ENCODE data around the gene PRKCE.
A peak's percentile ranks its signal among the peaks of the same experiment; 100 is the strongest.

Gene PRKCE

GRCh38 chr2:45607701-45608100, 43.8 kb upstream of the PRKCE start:
- H2AK5ac ChIP-seq (ENCODE audit: low read length, severe bottlenecking), result no peak overlapping the region

GRCh38 chr2:45610281-45611019, 41.0 kb upstream of the PRKCE start:
- H3K79me1 ChIP-seq (replicated peaks; ENCODE audit: low read length, poor library complexity, severe bottlenecking), result peaks cover 17% of the 10 kb centered on the region
- H2BK15ac ChIP-seq (ENCODE audit: low read depth, poor library complexity, severe bottlenecking), result no peak overlapping the region
- no peak overlapping the region for H4K91ac ChIP-seq (ENCODE audit: low read length)
- no peaks in the 10 kb centered on the region for H3K36me3 ChIP-seq (ENCODE audit: control insufficient read depth in 1 of 2, insufficient read depth in 2 of 2, low read depth in 1 of 2, low read length in 2 of 2)
- no peak overlapping the region for H2AK5ac ChIP-seq (ENCODE audit: low read length, severe bottlenecking)
- no peaks in the 10 kb centered on the region for H3K4me1 ChIP-seq (ENCODE audit: control insufficient read depth, insufficient read depth, low read depth, low read length)
- H3K4me2 ChIP-seq (ENCODE audit: low read length, poor library complexity, severe bottlenecking), result peak overlapping the region; percentile 92
- peak overlapping the region; percentile 53 for H2AFZ ChIP-seq (ENCODE audit: low read depth, low read length)
- no peaks in the 10 kb centered on the region for H3K27me3 ChIP-seq (ENCODE audit: control insufficient read depth in 1 of 2, insufficient read depth in 1 of 2, low read length in 2 of 2)
- peak overlapping the region; percentile 75 to 80 for H3K4me3 ChIP-seq (ENCODE audit: insufficient read depth in 1 of 2, low read depth in 1 of 2, low read length in 2 of 2)
- peak overlapping the region; percentile 84 for H3K27ac ChIP-seq (ENCODE audit: low read length, poor library complexity, severe bottlenecking)
- peak overlapping the region; percentile 71 to 76 for H3K18ac ChIP-seq (ENCODE audit: low read depth in 1 of 2, low read length in 2 of 2)
- H4K8ac ChIP-seq (ENCODE audit: low read length), result no peak overlapping the region
- WGBS, result under 1% methylated on average over 22 of the region's 23 CpGs
- no peaks in the 10 kb centered on the region for H3K9me3 ChIP-seq (ENCODE audit: control insufficient read depth, low read length)
- peak; percentile 78 for DNase-seq
- no peak overlapping the region for H2BK12ac ChIP-seq (ENCODE audit: low read length in 2 of 2)
- peak overlapping the region; percentile 95 for H3K9ac ChIP-seq (ENCODE audit: low read length)
- H2BK5ac ChIP-seq (ENCODE audit: low read depth, low read length, poor library complexity, severe bottlenecking), result no peak overlapping the region
- H3K4ac ChIP-seq (ENCODE audit: low read depth in 1 of 2, low read length in 2 of 2), result peak overlapping the region in 1 of 2 experiments; percentile 73
- no peak overlapping the region for H2BK120ac ChIP-seq (ENCODE audit: low read depth, low read length)
- no peak overlapping the region for H3K14ac ChIP-seq (ENCODE audit: low read length in 2 of 2)
- no peak overlapping the region for H3K23ac ChIP-seq (ENCODE audit: low read length in 2 of 2)

More at GRCh38 chr2:45607701-45608100, 43.8 kb upstream of the PRKCE start:
- no peak overlapping the region for H2BK120ac ChIP-seq (ENCODE audit: low read depth, low read length)
- no peak overlapping the region for H3K27ac ChIP-seq (ENCODE audit: low read length, poor library complexity, severe bottlenecking)
- peaks cover 0 to 19% of the 10 kb centered on the region in 2 experiments for H3K36me3 ChIP-seq (ENCODE audit: control insufficient read depth in 1 of 2, insufficient read depth in 2 of 2, low read depth in 1 of 2, low read length in 2 of 2)
- no peak overlapping the region for H2BK15ac ChIP-seq (ENCODE audit: low read depth, poor library complexity, severe bottlenecking)
- no peak overlapping the region for H3K23ac ChIP-seq (ENCODE audit: low read length in 2 of 2)
- H3K4me1 ChIP-seq (ENCODE audit: control insufficient read depth, insufficient read depth, low read depth, low read length), result no peaks in the 10 kb centered on the region
- no peak overlapping the region for H4K8ac ChIP-seq (ENCODE audit: low read length)
- H3K4ac ChIP-seq (ENCODE audit: low read depth in 1 of 2, low read length in 2 of 2), result no peak overlapping the region
- H3K4me2 ChIP-seq (ENCODE audit: low read length, poor library complexity, severe bottlenecking), result no peak overlapping the region
- H3K9me3 ChIP-seq (ENCODE audit: control insufficient read depth, low read length), result no peaks in the 10 kb centered on the region
- no peak overlapping the region for H2BK5ac ChIP-seq (ENCODE audit: low read depth, low read length, poor library complexity, severe bottlenecking)
- no peaks in the 10 kb centered on the region for H3K27me3 ChIP-seq (ENCODE audit: control insufficient read depth in 1 of 2, insufficient read depth in 1 of 2, low read length in 2 of 2)
- H2AFZ ChIP-seq (ENCODE audit: low read depth, low read length), result no peak overlapping the region
- no peak overlapping the region for H3K14ac ChIP-seq (ENCODE audit: low read length in 2 of 2)
- H4K91ac ChIP-seq (ENCODE audit: low read length), result no peak overlapping the region
- DNase-seq, result peak; percentile 58
- peaks cover 24% of the 10 kb centered on the region for H3K79me1 ChIP-seq (replicated peaks; ENCODE audit: low read length, poor library complexity, severe bottlenecking)
- no peak overlapping the region for H2BK12ac ChIP-seq (ENCODE audit: low read length in 2 of 2)
- H3K4me3 ChIP-seq (ENCODE audit: insufficient read depth in 1 of 2, low read depth in 1 of 2, low read length in 2 of 2), result no peak overlapping the region
- H3K18ac ChIP-seq (ENCODE audit: low read depth in 1 of 2, low read length in 2 of 2), result no peak overlapping the region
- no CpG with 5 or more reads among the region's 1 CpG for WGBS
- no peak overlapping the region for H3K9ac ChIP-seq (ENCODE audit: low read length)

GRCh38 chr2:45611020-45611859, 40.2 kb upstream of the PRKCE start, which contains the start of gene SRBD1:
SRBD1 (minus strand) TSS chr2:45611267; CDS start chr2:45605441, 5,826 bp downstream.
- Histone ChIP-seq H3K4me2 (ENCODE audit: low read length, poor library complexity, severe bottlenecking) (peak within 1 kb of the TSS; percentile 92), H3K4ac (ENCODE audit: low read depth in 1 of 2, low read length in 2 of 2) (peak within 1 kb of the TSS in 1 of 2 experiments; percentile 73), H3K27me3 (ENCODE audit: control insufficient read depth in 1 of 2, insufficient read depth in 1 of 2, low read length in 2 of 2) (no peaks in the 10 kb centered on the region)

GRCh38 chr2:45612285-45612684, 39.2 kb upstream of the PRKCE start:
- Histone ChIP-seq H2AK5ac (ENCODE audit: low read length, severe bottlenecking) (no peak overlapping the region), H2BK12ac (ENCODE audit: low read length in 2 of 2) (no peak overlapping the region), H3K27me3 (ENCODE audit: control insufficient read depth in 1 of 2, insufficient read depth in 1 of 2, low read length in 2 of 2) (no peaks in the 10 kb centered on the region), H2BK120ac (ENCODE audit: low read depth, low read length) (no peak overlapping the region), H3K36me3 (ENCODE audit: control insufficient read depth in 1 of 2, insufficient read depth in 2 of 2, low read depth in 1 of 2, low read length in 2 of 2) (no peaks in the 10 kb centered on the region), H2AFZ (ENCODE audit: low read depth, low read length) (no peak overlapping the region), H2BK5ac (ENCODE audit: low read depth, low read length, poor library complexity, severe bottlenecking) (no peak overlapping the region), H3K4me3 (ENCODE audit: insufficient read depth in 1 of 2, low read depth in 1 of 2, low read length in 2 of 2) (no peak overlapping the region), H3K9me3 (ENCODE audit: control insufficient read depth, low read length) (no peaks in the 10 kb centered on the region), H2BK15ac (ENCODE audit: low read depth, poor library complexity, severe bottlenecking) (no peak overlapping the region), H3K23ac (ENCODE audit: low read length in 2 of 2) (no peak overlapping the region), H3K4ac (ENCODE audit: low read depth in 1 of 2, low read length in 2 of 2) (no peak overlapping the region), H3K9ac (ENCODE audit: low read length) (no peak overlapping the region), H3K4me2 (ENCODE audit: low read length, poor library complexity, severe bottlenecking) (no peak overlapping the region), H4K8ac (ENCODE audit: low read length) (no peak overlapping the region), H3K79me1 (replicated peaks; ENCODE audit: low read length, poor library complexity, severe bottlenecking) (peaks cover 16% of the 10 kb centered on the region), H3K14ac (ENCODE audit: low read length in 2 of 2) (no peak overlapping the region), H3K18ac (ENCODE audit: low read depth in 1 of 2, low read length in 2 of 2) (no peak overlapping the region), H3K27ac (ENCODE audit: low read length, poor library complexity, severe bottlenecking) (no peak overlapping the region), H3K4me1 (ENCODE audit: control insufficient read depth, insufficient read depth, low read depth, low read length) (no peaks in the 10 kb centered on the region), H4K91ac (ENCODE audit: low read length) (no peak overlapping the region)
- 50% methylated on average over 1 of the region's 2 CpGs for WGBS
- DNase-seq, result no peak

More at GRCh38 chr2:45611020-45611859, 40.2 kb upstream of the PRKCE start, which contains the start of gene SRBD1:
- Histone ChIP-seq H3K14ac (ENCODE audit: low read length in 2 of 2) (no peak within 1 kb of the TSS), H3K9me3 (ENCODE audit: control insufficient read depth, low read length) (no peaks in the 10 kb centered on the region), H2AFZ (ENCODE audit: low read depth, low read length) (peak within 1 kb of the TSS; percentile 53), H4K8ac (ENCODE audit: low read length) (no peak within 1 kb of the TSS), H3K36me3 (ENCODE audit: control insufficient read depth in 1 of 2, insufficient read depth in 2 of 2, low read depth in 1 of 2, low read length in 2 of 2) (no peaks in the 10 kb centered on the region), H3K18ac (ENCODE audit: low read depth in 1 of 2, low read length in 2 of 2) (peak within 1 kb of the TSS; percentile 71 to 76), H3K79me1 (replicated peaks; ENCODE audit: low read length, poor library complexity, severe bottlenecking) (peaks cover 16% of the 10 kb centered on the region), H2BK15ac (ENCODE audit: low read depth, poor library complexity, severe bottlenecking) (no peak within 1 kb of the TSS), H2BK120ac (ENCODE audit: low read depth, low read length) (no peak within 1 kb of the TSS), H3K4me1 (ENCODE audit: control insufficient read depth, insufficient read depth, low read depth, low read length) (no peaks in the 10 kb centered on the region), H3K4me3 (ENCODE audit: insufficient read depth in 1 of 2, low read depth in 1 of 2, low read length in 2 of 2) (peak within 1 kb of the TSS; percentile 75 to 80), H2BK5ac (ENCODE audit: low read depth, low read length, poor library complexity, severe bottlenecking) (no peak within 1 kb of the TSS), H4K91ac (ENCODE audit: low read length) (no peak within 1 kb of the TSS), H3K9ac (ENCODE audit: low read length) (peak within 1 kb of the TSS; percentile 95), H2BK12ac (ENCODE audit: low read length in 2 of 2) (no peak within 1 kb of the TSS), H3K23ac (ENCODE audit: low read length in 2 of 2) (no peak within 1 kb of the TSS), H3K27ac (ENCODE audit: low read length, poor library complexity, severe bottlenecking) (peak within 1 kb of the TSS; percentile 84), H2AK5ac (ENCODE audit: low read length, severe bottlenecking) (no peak within 1 kb of the TSS)
- 4% methylated on average over 35 of the region's 44 CpGs for WGBS
- DNase-seq, result peak; percentile 95

Data from mesenchymal stem cell (in vitro differentiated cells and primary cell).